ENCODE measurements around the gene YWHAQ.

DNA sequence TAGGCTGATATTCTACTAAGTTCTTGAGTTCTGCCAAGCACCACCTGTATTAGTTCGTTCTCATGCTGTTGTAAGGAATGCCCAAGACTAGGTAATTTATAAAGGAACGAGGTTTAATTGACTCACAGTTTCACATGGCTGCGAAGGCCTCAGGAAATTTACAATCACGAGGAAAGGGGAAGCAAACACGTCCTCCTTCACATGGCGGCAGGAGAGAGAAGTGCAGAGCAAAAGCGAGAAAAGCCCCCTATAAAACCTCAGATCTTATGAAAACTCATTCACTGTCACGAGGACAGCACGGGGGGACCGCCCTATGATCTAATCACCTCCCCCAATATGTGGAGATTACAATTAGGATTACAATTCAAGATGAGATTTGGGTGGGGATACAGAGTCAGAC lies 47.7 kb upstream of the YWHAQ start:
- TF ChIP-seq EZH2 (IDR thresholded peaks at IDR 0.05; ENCODE audit: insufficient read depth, low read length) (no peak), CTCF (IDR thresholded peaks at IDR 0.05; ENCODE audit: insufficient read depth, low read depth, low read length) (no peak)

All from astrocyte (in vitro differentiated cells and primary cell).